CD1c-positive myeloid dendritic cell (primary cell): Measurements from ENCODE around the gene LBHD2.
"Not testable (repeated sequence)": the region's sequence is repeated elsewhere in the genome, so short reads cannot be mapped to it uniquely, and the experiment has no call there.

Experiments
- DNase-seq: peaks from one replicate; pipeline ENCODE4 v3.0.0-alpha.2; 2016; ENCODE audit errors: extremely low spot score

The LBHD2 gene

DNA sequence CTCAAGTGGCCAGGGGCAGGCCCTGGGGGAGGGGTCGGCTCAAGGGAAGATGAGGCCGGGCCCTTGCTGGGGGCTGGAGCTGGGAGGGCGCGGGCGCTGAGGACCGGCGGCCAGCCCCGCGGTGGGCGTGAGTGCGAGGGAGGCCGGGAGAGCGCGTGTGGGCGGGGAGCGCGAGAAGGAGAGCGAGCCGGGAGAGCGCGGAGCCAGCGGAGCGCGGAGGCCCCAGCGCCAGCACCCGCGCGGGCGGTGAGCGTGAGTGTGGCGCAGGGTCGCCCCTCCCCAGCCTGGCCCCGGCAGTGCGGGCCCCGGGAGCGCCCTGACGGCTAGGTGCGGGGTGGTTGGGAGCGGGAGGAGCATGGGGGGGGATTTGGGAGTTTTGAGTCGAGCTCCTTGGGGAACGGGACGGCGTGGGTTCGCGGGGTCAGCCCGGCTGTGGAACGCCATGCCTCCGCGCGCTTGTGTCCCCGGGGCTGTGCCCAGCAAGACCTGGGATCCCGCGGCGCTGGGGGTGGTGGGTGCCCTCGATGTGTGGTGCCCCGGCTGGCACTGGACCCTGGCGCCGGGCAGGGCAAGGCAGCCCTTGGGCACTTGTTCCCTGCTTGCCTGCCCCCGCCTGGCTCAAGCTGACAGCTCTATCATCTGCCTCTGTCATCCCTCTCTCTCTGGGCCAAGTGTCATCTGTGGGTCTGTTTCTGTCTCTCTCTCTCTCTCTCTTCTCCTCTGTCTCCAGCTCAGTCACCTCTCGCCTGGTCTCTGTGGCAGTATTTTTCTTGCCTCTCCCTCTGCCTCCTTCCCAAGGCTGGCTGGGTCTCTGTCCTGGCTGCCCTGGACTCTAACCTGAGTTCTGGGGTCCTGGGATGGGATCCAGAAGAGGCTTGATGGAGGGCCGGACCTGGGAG, at the start of gene LBHD2:
Gene LBHD2, plus strand, starts transcription at position 190 of the 899 bp plus-strand sequence. CDS start 1,803 bp downstream, outside the sequence.
- DNase-seq = no peak

DNA sequence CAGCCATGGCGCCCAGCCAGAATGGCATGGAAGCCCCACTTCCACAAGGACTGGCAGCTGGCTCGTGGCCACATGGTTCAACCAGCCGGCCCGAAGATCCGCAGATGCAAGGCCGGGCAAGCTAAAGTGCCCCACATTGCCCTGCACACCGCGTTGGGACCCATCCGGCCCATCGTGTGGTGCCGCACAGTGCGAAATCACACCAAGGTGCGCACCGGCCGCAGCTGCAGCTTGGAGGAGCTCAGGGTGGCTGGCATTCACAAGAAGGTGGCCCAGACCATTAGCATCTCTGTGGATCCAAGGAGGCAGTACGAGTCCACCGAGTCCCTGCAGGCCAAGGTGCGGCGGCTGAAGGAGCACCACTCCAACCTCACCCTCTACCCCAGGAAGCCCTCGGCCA, 42.5 kb upstream of the LBHD2 start:
- DNase-seq = no peak

DNA sequence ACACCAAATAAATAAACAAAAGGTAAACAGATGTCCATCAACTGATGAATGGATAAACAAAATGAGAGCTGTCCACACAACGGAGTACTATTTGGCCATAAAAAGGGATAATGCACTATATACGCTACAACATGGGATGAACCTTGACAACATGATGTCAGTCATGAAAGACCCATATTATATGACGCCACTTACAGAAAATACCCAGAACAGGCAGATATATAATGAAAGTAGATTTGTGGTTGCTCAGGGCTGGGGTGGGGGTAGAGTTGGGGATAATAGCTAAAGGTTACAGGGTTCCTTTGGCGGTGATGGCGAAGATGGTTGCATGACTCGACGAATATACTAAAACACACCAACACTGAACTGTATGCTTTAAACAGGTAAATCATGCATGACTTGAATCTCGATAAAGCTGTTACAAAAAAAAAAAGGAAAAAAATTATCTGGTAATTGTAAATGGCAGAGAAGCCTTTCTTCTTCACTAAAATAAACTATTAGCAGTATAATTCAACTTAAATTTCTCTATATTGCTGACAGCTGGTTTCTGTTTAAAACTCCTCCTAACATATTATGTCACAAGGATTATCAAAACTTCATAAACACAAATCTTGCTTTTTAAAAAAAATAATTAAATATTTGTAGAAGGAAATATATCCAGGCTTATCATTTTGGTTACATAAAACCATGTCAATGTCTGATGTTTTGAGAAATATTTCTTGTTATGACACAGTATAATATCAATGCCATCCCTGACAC, 40.6 kb upstream of the LBHD2 start:
- no peak for DNase-seq

DNA sequence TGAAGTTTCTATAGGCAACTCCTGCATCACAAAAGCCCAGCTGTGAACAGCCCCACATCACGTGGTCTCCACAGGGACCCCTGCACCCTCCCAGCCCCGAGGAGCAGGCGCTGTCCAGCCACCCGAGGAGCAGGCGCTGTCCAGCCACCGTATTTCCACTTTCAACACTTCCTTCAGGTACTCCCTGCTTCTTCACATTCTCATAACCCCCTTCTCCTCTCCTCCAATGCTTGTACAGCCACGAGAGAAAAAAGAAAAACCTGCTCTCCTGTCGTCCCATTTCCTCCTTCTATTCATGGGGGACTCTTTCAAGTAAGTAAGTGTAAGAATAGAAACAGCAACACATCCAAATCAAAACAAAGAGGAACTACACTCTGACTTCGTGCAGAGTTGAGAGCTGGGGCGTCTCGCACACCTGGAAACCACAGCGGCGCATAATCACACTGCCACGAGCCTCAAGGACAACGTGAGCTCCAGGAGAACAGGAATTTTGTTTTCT, 38.6 kb upstream of the LBHD2 start:
- DNase-seq = no peak

DNA sequence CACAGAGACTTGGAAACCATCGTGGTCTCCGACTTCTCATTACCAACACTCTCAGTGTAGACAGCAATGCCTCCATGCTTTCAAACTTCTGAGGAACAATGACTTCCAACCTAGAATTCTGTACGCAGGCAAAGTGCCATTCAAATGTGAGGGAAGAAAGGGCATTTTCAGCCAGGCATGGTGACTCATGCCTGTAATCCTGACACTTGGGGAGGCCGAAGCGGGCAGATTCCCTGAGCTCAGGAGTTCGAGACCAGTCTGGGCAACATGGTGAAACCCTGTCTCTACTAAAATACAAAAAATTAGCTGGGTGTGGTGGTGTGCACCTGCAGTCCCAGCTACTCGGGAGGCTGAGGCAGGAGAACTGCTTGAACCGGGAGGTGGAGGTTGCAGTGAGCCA, 36.6 kb upstream of the LBHD2 start:
- DNase-seq = not testable (repeated sequence)

DNA sequence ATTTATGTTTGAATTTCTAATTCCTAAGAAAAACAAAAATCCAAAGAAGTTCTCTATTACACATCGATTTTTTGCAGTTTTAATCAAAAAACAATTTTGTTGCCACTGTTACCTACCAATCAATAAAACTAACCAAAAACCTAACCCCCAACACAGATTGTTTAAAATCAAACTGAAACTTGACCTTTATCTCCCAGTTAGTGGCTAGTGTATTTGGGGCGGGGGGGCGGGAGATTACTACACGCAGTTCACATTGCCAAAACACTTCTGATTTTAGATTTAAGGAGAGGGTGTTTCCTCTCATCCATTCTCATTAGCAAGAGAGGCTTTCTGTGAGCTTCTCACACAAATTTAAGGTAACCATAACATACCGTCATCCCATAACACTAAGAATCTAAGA, 33.1 kb upstream of the LBHD2 start:
- no peak for DNase-seq

DNA sequence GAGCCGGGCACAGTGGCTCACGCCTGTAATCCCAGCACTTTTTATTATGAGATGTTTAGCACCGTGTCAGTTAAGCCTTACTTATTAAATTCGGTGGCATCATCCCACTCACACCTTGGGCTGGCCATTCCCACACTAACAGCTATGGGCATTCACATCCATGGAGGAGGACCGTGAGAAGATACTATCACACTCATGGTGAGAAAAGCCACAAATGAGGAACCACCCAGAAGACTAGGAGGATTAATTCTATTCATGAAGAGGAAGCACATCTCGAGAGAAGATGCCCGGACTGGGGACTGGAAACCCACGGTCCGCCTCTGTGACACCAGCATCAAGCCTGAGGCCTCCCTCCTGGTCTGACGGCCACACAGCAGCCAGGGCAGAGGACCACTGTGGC, 31.6 kb upstream of the LBHD2 start:
- DNase-seq = peak; percentile 81

DNA sequence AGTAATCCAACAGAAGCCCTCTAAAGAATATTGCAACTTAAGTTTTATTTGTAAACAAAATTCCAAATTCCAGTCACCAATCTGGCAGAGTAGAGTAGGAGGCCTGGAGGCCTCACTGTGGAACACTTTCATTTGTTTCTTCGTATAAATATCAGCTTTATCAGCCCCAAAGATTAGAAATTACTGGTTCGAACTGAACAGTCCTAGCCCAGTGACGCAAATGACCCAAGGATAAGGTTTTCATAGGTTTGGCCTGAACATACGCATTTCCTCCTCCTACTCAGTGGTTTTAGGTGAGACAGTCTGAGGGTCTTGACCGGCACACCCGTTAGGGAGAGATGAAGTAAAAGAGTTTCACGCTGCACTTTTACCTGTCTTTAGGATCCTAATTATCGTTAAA, 28.3 kb upstream of the LBHD2 start:
- no peak for DNase-seq

DNA sequence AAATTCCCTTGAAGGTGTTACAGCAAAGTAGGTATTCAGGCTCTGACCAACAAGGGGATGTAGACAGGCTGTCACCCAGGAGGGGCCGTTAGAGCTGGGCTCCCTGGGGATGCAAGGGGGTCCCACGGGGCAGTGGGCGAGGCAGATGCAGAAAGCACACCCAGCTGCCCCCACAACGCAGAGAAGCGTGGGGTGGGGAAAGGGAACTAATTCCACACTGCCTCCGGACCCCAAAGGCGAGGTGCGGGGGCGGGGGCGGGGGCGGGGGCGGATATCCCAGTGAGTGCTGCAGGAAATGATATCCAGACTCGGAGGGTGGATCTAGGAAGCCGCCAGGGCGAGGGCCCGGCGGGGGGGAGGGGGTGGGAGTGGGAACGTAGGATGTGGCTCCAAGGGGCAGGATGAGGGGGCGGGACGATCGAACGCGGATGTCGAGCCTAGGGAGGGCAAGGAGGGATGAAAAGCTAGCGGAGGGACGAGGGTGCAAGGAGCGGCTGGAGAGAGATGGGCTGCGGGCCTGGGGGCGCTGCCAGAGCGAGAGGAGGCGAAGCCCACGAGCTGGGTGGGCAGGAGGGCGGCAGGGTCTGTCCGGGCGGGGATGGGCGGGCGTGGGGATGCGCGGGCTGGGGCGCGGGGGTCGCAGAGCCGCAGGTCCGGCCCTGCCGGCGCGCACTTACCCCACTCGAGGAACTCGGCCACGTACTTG, 27.5 kb upstream of the LBHD2 start:
- no peak for DNase-seq

DNA sequence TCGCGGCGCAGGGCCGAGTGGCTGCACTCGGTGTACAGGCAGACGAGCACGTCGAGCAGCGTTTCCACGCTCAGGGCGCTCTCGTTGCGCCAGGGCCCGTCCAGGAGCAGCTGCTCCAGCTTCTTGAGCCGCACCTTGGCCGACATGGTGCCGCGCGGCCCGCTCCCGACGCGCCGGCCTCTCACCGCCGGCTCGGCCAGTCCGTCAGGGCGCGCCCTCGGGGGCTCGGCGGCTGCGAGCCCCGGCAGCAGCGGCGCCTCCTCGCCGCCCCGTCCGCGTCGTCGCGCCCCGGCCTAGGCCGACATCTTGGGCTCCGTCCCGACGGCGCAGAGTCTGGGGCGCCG, 27.0 kb upstream of the LBHD2 start:
- no peak for DNase-seq

DNA sequence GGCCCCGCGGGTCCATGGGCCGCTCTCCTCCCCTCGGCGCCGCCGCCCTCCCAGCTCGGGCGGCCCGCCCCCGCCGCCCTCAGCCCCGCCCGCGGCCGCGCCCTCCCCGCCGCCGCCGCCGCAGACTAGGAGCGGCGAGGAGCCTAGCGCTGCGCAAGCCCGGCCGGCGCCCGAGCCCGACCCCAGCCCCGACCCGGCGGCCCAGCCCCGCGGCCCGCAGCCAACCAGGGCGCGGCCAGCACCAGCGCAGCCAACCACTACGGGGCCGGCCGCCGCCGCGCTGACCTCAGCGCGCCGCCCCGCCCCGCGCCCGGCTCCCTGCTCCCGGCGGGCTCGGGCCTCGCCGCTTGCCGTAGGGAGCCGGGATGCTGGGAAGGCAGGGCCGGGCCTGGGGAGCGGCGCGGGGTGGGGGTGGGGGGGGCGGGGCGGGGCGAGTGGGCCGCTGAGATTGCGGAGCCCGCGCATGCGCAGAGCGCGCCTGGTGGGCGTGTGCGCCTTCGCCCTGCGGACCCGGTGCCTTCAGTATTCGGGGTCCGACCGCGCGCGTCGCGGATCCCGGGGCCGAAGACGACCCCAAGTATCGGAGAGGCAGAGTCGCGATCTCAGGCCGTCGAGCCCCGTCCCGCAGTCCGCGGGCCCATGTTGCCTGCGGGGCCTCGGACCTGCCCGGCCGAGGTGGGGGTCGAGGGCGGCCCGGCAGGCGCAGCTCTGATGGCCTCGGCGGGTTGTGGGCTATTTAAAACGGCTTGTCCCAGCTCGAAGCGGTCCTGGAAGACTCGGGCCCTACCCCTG, 26.4 kb upstream of the LBHD2 start, which contains the start of gene CDC42BPB:
Gene CDC42BPB, minus strand, starts transcription at position 178 of the 792 bp plus-strand sequence. CDS start 376 bp downstream, outside the sequence.
- peak; percentile 94 for DNase-seq

DNA sequence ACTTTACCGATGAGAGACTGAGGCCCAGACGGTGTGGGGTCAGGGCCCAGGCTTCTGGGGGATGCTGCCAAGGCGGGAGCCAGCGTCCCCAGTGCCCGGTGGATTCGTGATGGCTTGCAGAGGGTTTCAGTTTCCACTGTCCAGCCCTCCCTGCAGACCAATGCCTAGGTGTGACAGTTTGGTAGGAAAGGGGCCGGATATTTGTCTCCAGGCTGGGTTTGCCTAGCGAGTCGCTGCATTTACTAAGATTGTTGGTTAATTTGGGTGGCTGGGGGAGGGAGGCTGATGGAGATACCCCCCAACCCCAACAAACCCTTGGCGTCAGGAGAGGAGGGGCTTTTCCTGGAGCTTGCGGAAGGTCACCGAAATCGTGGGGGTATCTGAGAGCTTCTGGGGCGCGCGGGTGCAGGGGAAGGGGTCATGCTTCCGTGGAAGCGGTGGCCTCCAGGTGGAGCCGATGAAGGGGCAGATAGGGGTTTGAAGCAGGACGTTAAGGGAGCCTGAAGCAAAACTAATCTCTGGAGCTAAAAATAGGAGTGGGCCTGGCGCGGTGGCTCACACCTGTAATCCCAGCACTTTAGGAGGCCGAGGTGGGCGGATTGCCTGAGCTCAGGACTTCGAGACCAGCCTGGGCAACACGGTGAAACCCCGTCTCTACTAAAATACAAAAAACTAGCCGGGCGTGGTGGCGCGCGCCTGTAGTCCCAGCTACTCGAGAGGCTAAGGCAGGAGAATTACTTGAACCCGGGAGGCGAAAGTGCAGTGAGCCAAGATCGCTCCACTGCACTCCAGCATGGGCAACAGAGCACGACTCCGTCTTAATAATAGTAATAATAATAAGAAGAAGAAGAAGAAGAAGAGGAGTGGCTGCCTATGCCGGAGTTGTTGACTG, 25.6 kb upstream of the LBHD2 start:
- DNase-seq = no peak

DNA sequence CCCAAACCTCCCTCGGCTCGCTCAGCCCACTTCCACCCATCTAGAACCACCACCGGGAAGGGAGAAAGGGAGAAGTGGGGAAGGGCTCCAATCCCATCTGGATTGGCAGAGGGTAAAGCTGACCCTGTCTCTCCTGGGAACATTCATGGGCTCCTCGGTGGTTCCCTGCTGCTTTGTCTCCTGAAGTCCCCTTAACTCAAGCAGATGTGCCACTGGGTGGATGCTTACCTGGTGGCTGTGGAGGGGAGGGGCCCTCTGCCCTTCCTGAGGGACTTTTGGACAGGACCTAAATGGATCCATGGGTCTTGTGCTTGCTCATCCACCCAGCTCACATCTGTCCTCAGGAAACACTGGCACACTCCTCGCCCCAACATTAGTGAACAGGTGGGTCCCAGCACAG, 24.5 kb upstream of the LBHD2 start:
- DNase-seq = no peak

DNA sequence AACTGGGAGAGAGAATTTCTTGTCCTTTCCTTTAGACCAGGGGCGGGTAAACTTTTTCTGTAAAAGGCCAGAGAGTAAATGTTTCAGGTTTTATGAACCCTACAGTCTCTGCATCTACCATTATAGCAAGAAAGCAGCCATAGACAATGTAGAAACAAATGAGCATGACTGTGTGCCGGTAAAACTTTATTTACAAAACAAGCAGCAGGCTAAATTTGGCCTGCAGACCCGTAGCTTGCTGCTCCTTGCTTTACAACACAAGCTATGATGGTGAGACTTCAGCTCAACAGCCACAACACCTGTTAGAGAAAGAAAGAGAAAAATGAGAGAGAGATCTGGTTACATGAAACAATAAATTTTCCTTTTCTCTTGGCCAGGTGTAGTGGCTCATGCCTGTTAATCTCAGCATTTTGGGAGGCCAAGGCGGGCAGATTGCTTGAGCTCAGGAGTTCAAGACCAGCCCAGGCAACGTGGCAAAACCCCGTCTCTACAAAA, 22.5 kb upstream of the LBHD2 start:
- no peak for DNase-seq

DNA sequence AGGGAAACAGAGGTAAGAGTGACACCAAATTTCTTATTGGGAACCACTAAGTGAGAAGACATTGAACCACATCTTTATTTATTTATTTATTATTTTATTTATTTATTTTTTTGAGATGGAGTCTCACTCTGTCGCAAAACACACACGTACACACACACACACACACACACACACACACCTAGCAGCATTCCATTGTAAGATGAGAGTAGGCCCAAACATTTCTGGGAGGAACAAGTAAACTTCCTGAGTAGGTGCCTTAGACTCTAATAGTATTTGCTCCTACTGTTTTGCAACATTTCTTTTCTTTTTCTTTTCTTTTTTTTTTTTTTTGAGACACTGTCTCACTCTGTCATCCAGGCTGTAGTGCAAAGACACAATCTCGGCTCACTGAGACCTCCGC, 19.6 kb upstream of the LBHD2 start:
- no peak for DNase-seq

DNA sequence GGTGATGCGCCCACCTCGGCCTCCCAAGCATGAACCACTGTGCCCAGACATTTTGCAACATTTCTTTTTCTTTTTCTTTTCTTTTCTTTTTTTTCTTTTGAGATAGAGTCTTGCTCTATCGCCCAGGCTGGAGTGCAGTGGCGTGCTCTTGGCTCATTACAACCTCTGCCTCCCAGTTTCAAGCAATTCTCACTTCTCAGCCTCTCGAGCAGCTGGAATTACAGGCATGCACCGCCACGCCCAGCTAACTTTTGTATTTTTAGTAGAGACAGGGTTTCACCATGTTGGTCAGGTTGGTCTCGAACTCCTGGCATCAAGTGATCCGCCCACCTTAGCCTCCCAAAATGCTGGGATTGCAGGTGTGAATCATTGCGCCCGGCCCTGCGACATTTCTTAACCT, 19.0 kb upstream of the LBHD2 start:
- no peak for DNase-seq

DNA sequence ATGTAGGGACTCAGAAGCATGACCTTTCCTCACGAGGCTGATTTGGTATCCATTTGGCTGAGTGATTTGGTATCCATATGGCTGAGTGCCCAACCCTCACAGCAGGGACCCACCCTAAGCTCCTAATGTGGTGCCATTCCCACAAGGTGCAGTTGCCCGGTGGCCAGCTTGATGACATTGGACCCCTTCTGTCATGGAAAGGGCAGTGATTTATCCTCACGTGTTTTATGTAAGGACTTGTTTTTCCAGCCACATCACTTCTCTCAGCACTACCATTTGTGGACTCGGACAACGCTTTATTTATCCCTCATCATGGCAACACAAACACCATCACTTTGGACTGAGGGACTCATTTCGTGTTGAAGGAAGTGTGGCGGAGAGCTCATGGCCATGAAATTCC, 18.1 kb upstream of the LBHD2 start:
- no peak for DNase-seq

DNA sequence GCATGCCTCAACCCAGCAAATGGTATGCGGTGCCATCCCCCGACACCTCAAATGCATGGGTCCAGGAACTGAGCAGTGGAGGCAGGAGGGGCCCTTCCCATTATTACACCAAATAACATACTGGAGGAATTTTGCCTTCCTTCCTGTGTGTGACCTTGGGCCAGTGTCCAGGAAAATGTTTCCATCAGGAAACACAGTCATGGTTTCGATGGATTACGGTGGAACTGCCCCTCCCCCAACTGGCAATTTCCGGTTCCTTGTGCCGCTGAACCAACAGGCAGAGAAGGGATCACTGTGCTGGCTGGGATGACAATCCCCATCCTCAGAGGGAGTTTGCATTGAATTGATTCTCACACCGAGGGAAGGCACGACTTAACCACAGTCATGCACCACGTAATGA, 17.6 kb upstream of the LBHD2 start:
- no peak for DNase-seq

DNA sequence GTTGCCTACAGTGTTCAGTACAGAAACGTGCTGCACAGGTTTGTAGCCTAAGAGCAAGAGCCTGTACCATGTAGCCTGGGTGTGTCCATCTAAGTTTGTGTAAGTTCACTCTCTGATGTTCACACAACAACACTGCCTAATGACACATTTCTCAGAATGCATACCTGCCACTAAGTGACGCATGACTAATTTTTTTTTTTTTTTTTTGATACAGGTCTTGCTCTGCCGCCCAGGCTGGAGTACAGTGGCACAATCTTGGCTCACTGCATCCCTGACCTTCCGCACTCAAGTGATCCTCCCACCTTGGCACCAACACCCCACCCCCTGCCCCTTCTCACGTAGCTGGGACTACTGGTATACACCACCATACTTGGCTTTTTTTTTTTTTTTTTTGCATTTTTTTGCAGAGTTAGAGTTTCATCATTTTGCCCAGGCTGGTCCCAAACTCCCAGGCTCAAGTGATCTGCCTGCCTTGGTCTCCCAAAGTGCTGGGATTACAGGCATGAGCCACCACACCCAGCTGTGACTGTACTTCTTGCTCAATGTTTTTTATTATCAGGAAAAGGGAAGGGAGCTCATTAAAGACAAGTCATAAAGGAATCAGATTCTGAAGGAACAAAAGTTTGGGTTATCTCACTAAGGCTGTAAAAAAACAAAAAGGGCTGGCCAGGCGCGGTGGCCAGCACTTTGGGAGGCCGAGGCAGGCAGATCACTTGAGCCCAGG, 16.6 kb upstream of the LBHD2 start:
- peak; percentile 50 for DNase-seq
